Sigmoid colon (tissue), 4 donors: ENCODE measurements around the gene NR2C2.

Source experiments
- POLR2A ChIP-seq, 2 donors: fragments of 450-650 bp; IDR thresholded peaks; one replicate each; pipeline ENCODE4 v1.6.1; 2016; ENCODE audit warnings: antibody characterized with exemption in 2 of 2, mild to moderate bottlenecking in 2 of 2, moderate library complexity in 2 of 2
- POLR2AphosphoS5 ChIP-seq, 4 donors: sonication (generic); formaldehyde crosslinking; IDR thresholded peaks; one replicate each; pipeline ENCODE4 v1.6.1; 2017; ENCODE audit warnings: antibody characterized with exemption in 4 of 4
- TF ChIP-seq, protein P1 (sequence below), 4 experiments: fragments of 450-650 bp in 3 of 4; fragments of 200-600 bp in 1 of 4; IDR thresholded peaks; one replicate each; pipeline ENCODE4 v1.5.1; 2016 to 2019; ENCODE audit warnings: antibody characterized with exemption in 4 of 4, mild to moderate bottlenecking in 3 of 4, moderate library complexity in 2 of 4

DNA sequence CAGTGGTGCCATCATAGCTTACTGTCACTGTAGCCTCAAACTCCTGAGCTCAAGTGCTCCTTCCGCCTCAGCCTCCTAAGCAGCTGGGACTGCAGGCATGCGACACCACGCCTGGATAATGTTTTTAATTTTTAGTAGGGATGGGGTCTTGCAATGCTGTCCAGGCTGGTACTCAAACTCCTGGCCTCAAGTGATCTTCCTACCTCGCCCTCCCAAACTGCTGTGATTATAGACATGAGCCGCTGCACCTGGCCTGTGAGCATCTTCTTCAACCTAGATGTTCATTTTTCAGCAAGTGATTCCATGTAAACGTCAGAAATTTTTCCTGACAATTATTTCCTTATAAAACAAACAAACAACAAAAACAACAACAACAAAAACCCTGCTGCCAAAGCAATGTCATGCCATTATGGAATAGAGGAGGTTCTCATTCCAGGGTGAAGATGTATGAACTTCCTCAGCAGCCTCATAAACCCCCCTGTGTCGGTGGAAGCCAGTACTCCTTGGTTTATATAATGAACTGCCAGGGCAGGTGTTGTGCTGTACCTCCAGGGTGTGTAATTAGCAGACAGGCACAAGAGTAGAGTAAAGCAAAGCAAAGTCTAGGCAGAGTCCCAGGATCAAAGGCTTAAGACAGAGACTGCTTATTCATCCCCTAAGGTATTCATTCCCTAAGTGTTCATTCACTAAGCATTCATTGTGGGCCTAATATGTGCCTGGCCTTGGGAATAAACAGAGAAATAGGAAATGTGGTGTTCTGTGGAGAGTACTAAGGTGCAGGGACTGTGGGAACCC is 44.6 kb downstream of the NR2C2 start:
- no peak for TF ChIP-seq POLR2A (IDR thresholded peaks at IDR 0.05)
- TF ChIP-seq, protein P1, sequence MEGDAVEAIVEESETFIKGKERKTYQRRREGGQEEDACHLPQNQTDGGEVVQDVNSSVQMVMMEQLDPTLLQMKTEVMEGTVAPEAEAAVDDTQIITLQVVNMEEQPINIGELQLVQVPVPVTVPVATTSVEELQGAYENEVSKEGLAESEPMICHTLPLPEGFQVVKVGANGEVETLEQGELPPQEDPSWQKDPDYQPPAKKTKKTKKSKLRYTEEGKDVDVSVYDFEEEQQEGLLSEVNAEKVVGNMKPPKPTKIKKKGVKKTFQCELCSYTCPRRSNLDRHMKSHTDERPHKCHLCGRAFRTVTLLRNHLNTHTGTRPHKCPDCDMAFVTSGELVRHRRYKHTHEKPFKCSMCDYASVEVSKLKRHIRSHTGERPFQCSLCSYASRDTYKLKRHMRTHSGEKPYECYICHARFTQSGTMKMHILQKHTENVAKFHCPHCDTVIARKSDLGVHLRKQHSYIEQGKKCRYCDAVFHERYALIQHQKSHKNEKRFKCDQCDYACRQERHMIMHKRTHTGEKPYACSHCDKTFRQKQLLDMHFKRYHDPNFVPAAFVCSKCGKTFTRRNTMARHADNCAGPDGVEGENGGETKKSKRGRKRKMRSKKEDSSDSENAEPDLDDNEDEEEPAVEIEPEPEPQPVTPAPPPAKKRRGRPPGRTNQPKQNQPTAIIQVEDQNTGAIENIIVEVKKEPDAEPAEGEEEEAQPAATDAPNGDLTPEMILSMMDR (IDR thresholded peaks at IDR 0.05): no peak
- TF ChIP-seq POLR2AphosphoS5 (IDR thresholded peaks at IDR 0.05): no peak
